Left lung (tissue), 10 donors: ENCODE data around the gene GRP. TPM values are rescaled to one million over a fixed set of nuclear protein-coding genes. Genes with fewer than 3 reads are reported as not detected.
A peak's percentile ranks its signal among the peaks of the same experiment; 100 is the strongest.

Experiments used
- ATAC-seq: fragments of 200-7000 bp; cut with Tn5 transposase; one replicate; pipeline ENCODE4 v1.9.1; 2020; ENCODE audit warnings: moderate library complexity
- DNase-seq, 4 donors: peaks; one replicate each; pipeline ENCODE4 v3.0.0-alpha.2; 2013 to 2020
- H3K27ac ChIP-seq, 2 donors: fragments of 200-600 bp; sonication (generic) in 1 of 2; one replicate each; pipeline versions ENCODE4 v1.5.0 to v1.8.0; 2020 to 2021
- H3K27me3 ChIP-seq, 2 donors: fragments of 200-600 bp; sonication (generic) in 1 of 2; one replicate each; pipeline versions ENCODE4 v1.5.0 to v1.8.0; 2020 to 2021
- H3K36me3 ChIP-seq, 2 donors: fragments of 200-600 bp; sonication (generic) in 1 of 2; one replicate each; pipeline versions ENCODE4 v1.5.0 to v1.8.0; 2020 to 2021
- H3K4me1 ChIP-seq, 2 donors: fragments of 200-600 bp; one replicate each; pipeline ENCODE4 v1.8.0; 2021
- H3K4me3 ChIP-seq, 2 donors: fragments of 200-600 bp; sonication (generic) in 1 of 2; one replicate each; pipeline versions ENCODE4 v1.5.0 to v1.8.0; 2020 to 2021; ENCODE audit warnings: mild to moderate bottlenecking in 1 of 2
- H3K9me3 ChIP-seq, 2 donors: fragments of 200-600 bp; sonication (generic) in 1 of 2; one replicate each; pipeline versions ENCODE4 v1.5.0 to v1.8.0; 2020 to 2021
- CTCF ChIP-seq, 2 donors: fragments of 200-600 bp; sonication (generic) in 1 of 2; IDR thresholded peaks; one replicate each; pipeline versions ENCODE4 v1.5.0 to v1.8.0; 2021; ENCODE audit warnings: antibody characterized with exemption in 2 of 2
- intact Hi-C, 2 donors: fragments of 100-400 bp; cut with DNase I; formaldehyde crosslinking; loops; one replicate each; pipeline versions ENCODE4 v1.11.2 to v1.14.2; 2022
- polyA plus RNA-seq, 6 donors: library from polyadenylated mRNA; unstranded; fragments of 120-200 nt; gene quantifications; one replicate each; pipeline ENCODE4 v1.2.1, GENCODE V29; 2013; ENCODE audit not compliant: insufficient read length in 6 of 6
- total RNA-seq, 2 donors: library from RNA; stranded (reverse); fragmentation: NEBNext Ultra II Directional; extraction: Animal tissue kit (Norgen Biotek cat#: 25700); gene quantifications; one replicate each; pipeline ENCODE4 v1.2.1, GENCODE V29; 2021
- donor health status: DM: no; HTN: yes; CAD: no.
- donor health status: DM: no; HTN: no; CAD: no.

The GRP gene
- total and polyA plus RNA-seq, 8 donors, result 0.67 to 75.8 (median 58.6) TPM

- Histone ChIP-seq H3K4me1 (peaks cover 9 to 36% of the 10 kb centered on the region in 2 donors), H3K9me3 (no peaks in the 10 kb centered on the region), H3K27ac (no peak within 1 kb of the TSS), H3K4me3 (peak within 1 kb of the TSS in 1 of 2 donors; percentile 20), H3K36me3 (no peaks in the 10 kb centered on the region), H3K27me3 (peaks cover 79 to 100% of the 10 kb centered on the region in 2 donors)
- ATAC-seq, result peak; percentile 22
- DNase-seq, result peak in 1 of 4 donors; percentile 69
- no peak for TF ChIP-seq CTCF (IDR thresholded peaks at IDR 0.05)
- intact Hi-C loops, result no loop called here
These were observed 53.2 kb downstream of the GRP start, which contains the start of gene RAX for GRCh38 chr18:59272891-59273758. Gene RAX (minus strand): TSS chr18:59273454. CDS start chr18:59273206, 248 bp downstream.

- TF ChIP-seq CTCF (IDR thresholded peaks at IDR 0.05), result no peak
These were observed 54.0 kb downstream of the GRP start for GRCh38 chr18:59273759-59274532.

GRCh38 chr18:59274533-59274928 is 54.6 kb downstream of the GRP start:
- Histone ChIP-seq H3K4me1 (peaks cover 9 to 23% of the 10 kb centered on the region in 2 donors), H3K36me3 (no peaks in the 10 kb centered on the region), H3K27me3 (peaks cover 66 to 100% of the 10 kb centered on the region in 2 donors), H3K27ac (no peak overlapping the region), H3K4me3 (no peak overlapping the region), H3K9me3 (no peaks in the 10 kb centered on the region)
- no peak for TF ChIP-seq CTCF (IDR thresholded peaks at IDR 0.05)
- intact Hi-C loops, result no loop called here
- DNase-seq (no peak), ATAC-seq (no peak)

More at GRCh38 chr18:59273759-59274532, 54.0 kb downstream of the GRP start:
- no peak overlapping the region for H3K4me3 ChIP-seq
- ATAC-seq, result no peak
- intact Hi-C loops, result no loop called here
- no peaks in the 10 kb centered on the region for H3K36me3 ChIP-seq
- peak in 1 of 4 donors; percentile 60 for DNase-seq
- H3K9me3 ChIP-seq, result no peaks in the 10 kb centered on the region
- H3K27me3 ChIP-seq, result peaks cover 70 to 100% of the 10 kb centered on the region in 2 donors
- H3K4me1 ChIP-seq, result peaks cover 9 to 28% of the 10 kb centered on the region in 2 donors
- H3K27ac ChIP-seq, result no peak overlapping the region

GRCh38 chr18:59275406-59275949 is 55.5 kb downstream of the GRP start:
- Histone ChIP-seq H3K4me3 (no peak overlapping the region), H3K4me1 (peaks cover 9 to 23% of the 10 kb centered on the region in 2 donors), H3K9me3 (no peaks in the 10 kb centered on the region), H3K27me3 (peaks cover 56 to 100% of the 10 kb centered on the region in 2 donors), H3K27ac (no peak overlapping the region), H3K36me3 (no peaks in the 10 kb centered on the region)
- DNase-seq, result no peak
- no peak for TF ChIP-seq CTCF (IDR thresholded peaks at IDR 0.05)
- intact Hi-C loops, result no loop called here
- no peak for ATAC-seq
